Measurements from ENCODE around the gene TAF1L. TPM values are rescaled to one million over a fixed set of nuclear protein-coding genes. Genes with fewer than 3 reads are reported as not detected.

Gene TAF1L, protein sequence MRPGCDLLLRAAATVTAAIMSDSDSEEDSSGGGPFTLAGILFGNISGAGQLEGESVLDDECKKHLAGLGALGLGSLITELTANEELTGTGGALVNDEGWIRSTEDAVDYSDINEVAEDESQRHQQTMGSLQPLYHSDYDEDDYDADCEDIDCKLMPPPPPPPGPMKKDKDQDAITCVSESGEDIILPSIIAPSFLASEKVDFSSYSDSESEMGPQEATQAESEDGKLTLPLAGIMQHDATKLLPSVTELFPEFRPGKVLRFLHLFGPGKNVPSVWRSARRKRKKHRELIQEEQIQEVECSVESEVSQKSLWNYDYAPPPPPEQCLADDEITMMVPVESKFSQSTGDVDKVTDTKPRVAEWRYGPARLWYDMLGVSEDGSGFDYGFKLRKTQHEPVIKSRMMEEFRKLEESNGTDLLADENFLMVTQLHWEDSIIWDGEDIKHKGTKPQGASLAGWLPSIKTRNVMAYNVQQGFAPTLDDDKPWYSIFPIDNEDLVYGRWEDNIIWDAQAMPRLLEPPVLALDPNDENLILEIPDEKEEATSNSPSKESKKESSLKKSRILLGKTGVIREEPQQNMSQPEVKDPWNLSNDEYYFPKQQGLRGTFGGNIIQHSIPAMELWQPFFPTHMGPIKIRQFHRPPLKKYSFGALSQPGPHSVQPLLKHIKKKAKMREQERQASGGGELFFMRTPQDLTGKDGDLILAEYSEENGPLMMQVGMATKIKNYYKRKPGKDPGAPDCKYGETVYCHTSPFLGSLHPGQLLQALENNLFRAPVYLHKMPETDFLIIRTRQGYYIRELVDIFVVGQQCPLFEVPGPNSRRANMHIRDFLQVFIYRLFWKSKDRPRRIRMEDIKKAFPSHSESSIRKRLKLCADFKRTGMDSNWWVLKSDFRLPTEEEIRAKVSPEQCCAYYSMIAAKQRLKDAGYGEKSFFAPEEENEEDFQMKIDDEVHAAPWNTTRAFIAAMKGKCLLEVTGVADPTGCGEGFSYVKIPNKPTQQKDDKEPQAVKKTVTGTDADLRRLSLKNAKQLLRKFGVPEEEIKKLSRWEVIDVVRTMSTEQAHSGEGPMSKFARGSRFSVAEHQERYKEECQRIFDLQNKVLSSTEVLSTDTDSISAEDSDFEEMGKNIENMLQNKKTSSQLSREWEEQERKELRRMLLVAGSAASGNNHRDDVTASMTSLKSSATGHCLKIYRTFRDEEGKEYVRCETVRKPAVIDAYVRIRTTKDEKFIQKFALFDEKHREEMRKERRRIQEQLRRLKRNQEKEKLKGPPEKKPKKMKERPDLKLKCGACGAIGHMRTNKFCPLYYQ (N-terminal part only)
- under 1 TPM in 1 of 4 donors, not detected in 3; 0.03 TPM for polyA plus RNA-seq
- long read RNA-seq, donor 1, full-length matches to known transcripts: 2 of 2 reads
- long read RNA-seq, donor 1, partial matches to known transcripts: 0 of 2 reads
- long read RNA-seq, donor 1, other reads (novel, unspliced or antisense): 0 of 2 reads
- long read RNA-seq, donor 2: 0 reads
- long read RNA-seq, donor 3: 0 reads
- long read RNA-seq, donor 4: 0 reads
- long read RNA-seq, donor 5: 0 reads
- long read RNA-seq, donor 6, full-length matches to known transcripts: 1 of 1 reads
- long read RNA-seq, donor 6, partial matches to known transcripts: 0 of 1 reads
- long read RNA-seq, donor 6, other reads (novel, unspliced or antisense): 0 of 1 reads
- long read RNA-seq, donor 7: 0 reads
- long read RNA-seq, donor 8: 0 reads
- long read RNA-seq, donor 9: 0 reads
- long read RNA-seq, donor 10: 0 reads

GRCh38 chr9:32635362-32635761 is at the start of gene TAF1L:
Gene TAF1L (minus strand): TSS chr9:32635669. CDS start chr9:32635579, 90 bp downstream.
- no peak within 1 kb of the TSS for H3K27ac ChIP-seq (ENCODE audit: low read depth in 1 of 3, low read length in 2 of 3)
- FAIRE-seq: no peak
- no peaks in the 10 kb centered on the region for H3K36me3 ChIP-seq (ENCODE audit: control insufficient read depth in 3 of 3, insufficient read depth in 2 of 3, low read depth in 1 of 3, low read length in 3 of 3)
- no peak within 1 kb of the TSS for H3K4me3 ChIP-seq (ENCODE audit: low read depth in 1 of 3, low read length in 3 of 3)
- H3K27me3 ChIP-seq (ENCODE audit: control insufficient read depth in 3 of 3, insufficient read depth in 3 of 3, low read length in 3 of 3): peaks cover 0 to 2% (median 0%) of the 10 kb centered on the region in 3 donors
- H3K4me1 ChIP-seq (ENCODE audit: control insufficient read depth in 3 of 3, insufficient read depth in 2 of 3, low read depth in 1 of 3, low read length in 2 of 3): no peaks in the 10 kb centered on the region
- H3K9me3 ChIP-seq (ENCODE audit: control insufficient read depth in 2 of 2, insufficient read depth in 1 of 2, low read depth in 1 of 2, low read length in 1 of 2): no peaks in the 10 kb centered on the region
- no peak for DNase-seq
- 92 to 94% (median 93%) methylated on average over 17 to 23 of the region's 23 CpGs for WGBS, 3 donors

GRCh38 chr9:32681751-32682150 is 46.3 kb upstream of the TAF1L start:
- Histone ChIP-seq H3K9me3 (ENCODE audit: control insufficient read depth in 2 of 2, insufficient read depth in 1 of 2, low read depth in 1 of 2, low read length in 1 of 2) (peaks cover 0 to 7% of the 10 kb centered on the region in 2 donors), H3K4me1 (ENCODE audit: control insufficient read depth in 3 of 3, insufficient read depth in 2 of 3, low read depth in 1 of 3, low read length in 2 of 3) (no peaks in the 10 kb centered on the region), H3K4me3 (ENCODE audit: low read depth in 1 of 3, low read length in 3 of 3) (no peak overlapping the region), H3K27me3 (ENCODE audit: control insufficient read depth in 3 of 3, insufficient read depth in 3 of 3, low read length in 3 of 3) (no peaks in the 10 kb centered on the region), H3K36me3 (ENCODE audit: control insufficient read depth in 3 of 3, insufficient read depth in 2 of 3, low read depth in 1 of 3, low read length in 3 of 3) (no peaks in the 10 kb centered on the region), H3K27ac (ENCODE audit: low read depth in 1 of 3, low read length in 2 of 3) (no peak overlapping the region)
- WGBS, 3 donors: 87 to 94% (median 88%) methylated on average over 1 of the region's 1 CpG
- FAIRE-seq: no peak
- DNase-seq: no peak

- FAIRE-seq: no peak
- no peaks in the 10 kb centered on the region for H3K9me3 ChIP-seq (ENCODE audit: control insufficient read depth in 2 of 2, insufficient read depth in 1 of 2, low read depth in 1 of 2, low read length in 1 of 2)
- H3K27ac ChIP-seq (ENCODE audit: low read depth in 1 of 3, low read length in 2 of 3): no peak overlapping the region
- WGBS, 3 donors: 65 to 78% (median 70%) methylated on average over 1 of the region's 1 CpG
- H3K4me3 ChIP-seq (ENCODE audit: low read depth in 1 of 3, low read length in 3 of 3): no peak overlapping the region
- no peaks in the 10 kb centered on the region for H3K4me1 ChIP-seq (ENCODE audit: control insufficient read depth in 3 of 3, insufficient read depth in 2 of 3, low read depth in 1 of 3, low read length in 2 of 3)
- H3K36me3 ChIP-seq (ENCODE audit: control insufficient read depth in 3 of 3, insufficient read depth in 2 of 3, low read depth in 1 of 3, low read length in 3 of 3): no peaks in the 10 kb centered on the region
- no peak for DNase-seq
- H3K27me3 ChIP-seq (ENCODE audit: control insufficient read depth in 3 of 3, insufficient read depth in 3 of 3, low read length in 3 of 3): no peaks in the 10 kb centered on the region
Observed at GRCh38 chr9:32677931-32678330, 42.5 kb upstream of the TAF1L start.

- Histone ChIP-seq H3K36me3 (ENCODE audit: control insufficient read depth in 3 of 3, insufficient read depth in 2 of 3, low read depth in 1 of 3, low read length in 3 of 3) (no peaks in the 10 kb centered on the region), H3K9me3 (ENCODE audit: control insufficient read depth in 2 of 2, insufficient read depth in 1 of 2, low read depth in 1 of 2, low read length in 1 of 2) (no peaks in the 10 kb centered on the region), H3K4me1 (ENCODE audit: control insufficient read depth in 3 of 3, insufficient read depth in 2 of 3, low read depth in 1 of 3, low read length in 2 of 3) (no peaks in the 10 kb centered on the region), H3K27me3 (ENCODE audit: control insufficient read depth in 3 of 3, insufficient read depth in 3 of 3, low read length in 3 of 3) (no peaks in the 10 kb centered on the region), H3K27ac (ENCODE audit: low read depth in 1 of 3, low read length in 2 of 3) (no peak overlapping the region), H3K4me3 (ENCODE audit: low read depth in 1 of 3, low read length in 3 of 3) (no peak overlapping the region)
- 75 to 80% (median 76%) methylated on average over 6 of the region's 6 CpGs for WGBS, 3 donors
- DNase-seq: no peak
- no peak for FAIRE-seq
Observed at GRCh38 chr9:32672469-32672868, 37.0 kb upstream of the TAF1L start.

DNA sequence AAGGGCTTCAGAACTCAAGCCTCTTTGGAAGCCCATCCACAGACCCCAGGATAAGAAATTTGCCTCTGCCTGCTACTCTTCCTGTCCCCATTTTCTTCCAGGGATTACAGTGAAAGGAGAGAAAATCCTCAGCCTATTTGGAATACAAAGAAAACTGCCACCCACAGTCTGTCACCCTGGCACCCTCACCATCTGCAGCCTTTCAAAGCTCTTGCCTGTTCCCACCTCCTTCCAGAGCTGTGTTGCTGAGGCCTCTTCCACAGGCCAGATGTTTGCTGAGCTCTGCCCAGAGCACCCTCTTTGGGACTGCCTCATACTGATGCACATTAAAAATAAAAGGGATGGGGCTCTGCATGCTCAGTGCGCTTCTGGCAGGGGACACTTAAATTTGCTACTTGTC is 35.9 kb upstream of the TAF1L start:
- FAIRE-seq: no peak
- 82 to 92% (median 88%) methylated on average over 1 of the region's 1 CpG for WGBS, 3 donors
- H3K27ac ChIP-seq (ENCODE audit: low read depth in 1 of 3, low read length in 2 of 3): no peak overlapping the region
- H3K4me3 ChIP-seq (ENCODE audit: low read depth in 1 of 3, low read length in 3 of 3): no peak overlapping the region
- no peaks in the 10 kb centered on the region for H3K9me3 ChIP-seq (ENCODE audit: control insufficient read depth in 2 of 2, insufficient read depth in 1 of 2, low read depth in 1 of 2, low read length in 1 of 2)
- no peaks in the 10 kb centered on the region for H3K36me3 ChIP-seq (ENCODE audit: control insufficient read depth in 3 of 3, insufficient read depth in 2 of 3, low read depth in 1 of 3, low read length in 3 of 3)
- DNase-seq: no peak
- H3K27me3 ChIP-seq (ENCODE audit: control insufficient read depth in 3 of 3, insufficient read depth in 3 of 3, low read length in 3 of 3): no peaks in the 10 kb centered on the region
- no peaks in the 10 kb centered on the region for H3K4me1 ChIP-seq (ENCODE audit: control insufficient read depth in 3 of 3, insufficient read depth in 2 of 3, low read depth in 1 of 3, low read length in 2 of 3)

DNA sequence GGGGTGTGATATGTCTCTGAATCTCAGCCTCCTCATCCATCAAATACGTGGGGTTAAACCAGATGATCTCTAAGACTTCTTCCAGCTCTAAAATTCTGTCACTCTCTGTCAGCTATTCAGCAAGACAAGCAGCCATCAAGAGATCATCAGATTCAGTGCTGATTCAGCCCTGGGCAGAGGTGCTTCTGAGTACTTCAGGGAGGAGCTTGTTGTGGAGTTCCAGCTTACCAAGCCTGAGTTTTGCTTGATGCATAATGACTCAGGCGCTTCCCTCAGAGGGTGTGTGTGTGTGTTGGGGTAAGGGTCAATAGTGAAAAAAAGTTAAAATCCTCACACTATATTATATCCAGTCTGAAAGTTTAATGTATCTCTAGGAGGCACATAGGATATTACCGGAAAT is 29.6 kb upstream of the TAF1L start:
- no peaks in the 10 kb centered on the region for H3K36me3 ChIP-seq (ENCODE audit: control insufficient read depth in 3 of 3, insufficient read depth in 2 of 3, low read depth in 1 of 3, low read length in 3 of 3)
- no peaks in the 10 kb centered on the region for H3K9me3 ChIP-seq (ENCODE audit: control insufficient read depth in 2 of 2, insufficient read depth in 1 of 2, low read depth in 1 of 2, low read length in 1 of 2)
- FAIRE-seq (no peak), DNase-seq (no peak)
- no peaks in the 10 kb centered on the region for H3K4me1 ChIP-seq (ENCODE audit: control insufficient read depth in 3 of 3, insufficient read depth in 2 of 3, low read depth in 1 of 3, low read length in 2 of 3)
- no peak overlapping the region for H3K4me3 ChIP-seq (ENCODE audit: low read depth in 1 of 3, low read length in 3 of 3)
- H3K27me3 ChIP-seq (ENCODE audit: control insufficient read depth in 3 of 3, insufficient read depth in 3 of 3, low read length in 3 of 3): peaks cover 0 to 2% (median 0%) of the 10 kb centered on the region in 3 donors
- no peak overlapping the region for H3K27ac ChIP-seq (ENCODE audit: low read depth in 1 of 3, low read length in 2 of 3)
- 55 to 69% (median 67%) methylated on average over 3 of the region's 3 CpGs for WGBS, 3 donors

DNA sequence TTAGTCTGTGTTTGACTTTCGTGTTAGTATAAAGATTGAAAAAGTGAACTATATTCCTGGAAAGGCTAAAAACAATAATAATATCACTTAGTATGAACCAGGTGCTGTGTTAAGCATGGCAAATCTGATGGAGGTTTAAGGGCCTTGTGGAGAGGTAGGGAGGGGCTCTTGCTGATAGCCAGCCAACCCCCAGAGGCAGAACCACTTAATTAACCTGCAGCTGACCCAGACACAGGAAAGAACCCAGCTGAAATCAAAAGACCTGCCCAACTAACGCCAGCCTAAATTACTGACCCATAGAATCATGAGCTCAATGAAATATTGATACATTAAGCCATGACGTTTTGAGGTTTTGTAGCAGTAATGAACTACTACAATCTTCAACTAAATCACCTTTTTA is 28.3 kb upstream of the TAF1L start:
- FAIRE-seq: no peak
- Histone ChIP-seq H3K27ac (ENCODE audit: low read depth in 1 of 3, low read length in 2 of 3) (no peak overlapping the region), H3K9me3 (ENCODE audit: control insufficient read depth in 2 of 2, insufficient read depth in 1 of 2, low read depth in 1 of 2, low read length in 1 of 2) (no peaks in the 10 kb centered on the region), H3K27me3 (ENCODE audit: control insufficient read depth in 3 of 3, insufficient read depth in 3 of 3, low read length in 3 of 3) (peaks cover 0 to 2% (median 0%) of the 10 kb centered on the region in 3 donors), H3K4me3 (ENCODE audit: low read depth in 1 of 3, low read length in 3 of 3) (no peak overlapping the region), H3K4me1 (ENCODE audit: control insufficient read depth in 3 of 3, insufficient read depth in 2 of 3, low read depth in 1 of 3, low read length in 2 of 3) (no peaks in the 10 kb centered on the region), H3K36me3 (ENCODE audit: control insufficient read depth in 3 of 3, insufficient read depth in 2 of 3, low read depth in 1 of 3, low read length in 3 of 3) (no peaks in the 10 kb centered on the region)
- WGBS, 3 donors: 45 to 56% (median 51%) methylated on average over 3 of the region's 3 CpGs
- no peak for DNase-seq

Measured in small intestine (tissue), 16 donors.